GM12878 (cell line): Measurements from ENCODE around the gene GALNT6. TPM values are rescaled to one million over a fixed set of nuclear protein-coding genes. Genes with fewer than 3 reads are reported as not detected.

Experiments used
- ATAC-seq: fragments of 200-7000 bp; cut with Tn5 transposase; 3 replicates; pipeline ENCODE4 v1.9.1; 2020; ENCODE audit warnings: mild to moderate bottlenecking, moderate library complexity
- BruUV-seq: library from RNA; stranded (reverse); fragments of 400-500 nt; replicated peaks from 2 replicates; lab custom pipeline; 2021; lab: Mats Ljungman, UMichigan
- CTCF ChIA-PET: fragments of 300-600 bp; sonication (Branson Sonifier 250); formaldehyde crosslinking; extraction: SDS; loops from one replicate; lab custom pipeline; 2021; ENCODE audit warnings: inconsistent platforms; lab: Yijun Ruan, JAX
- POLR2A ChIA-PET: fragments of 350-600 bp; formaldehyde crosslinking; extraction: SDS; loops from one replicate; lab custom pipeline; 2021; ENCODE audit warnings: inconsistent platforms; lab: Charles Lee
- RAD21 ChIA-PET: fragments of 300-600 bp; sonication (Branson Sonifier 250); formaldehyde crosslinking; loops from one replicate; lab custom pipeline; 2023; ENCODE audit warnings: antibody characterized with exemption; ENCODE audit not compliant: unreplicated experiment; lab: Charles Lee
- SMC1A ChIA-PET: fragments of 300-600 bp; sonication (Branson Sonifier 250); formaldehyde crosslinking; loops from one replicate; lab custom pipeline; 2023; ENCODE audit not compliant: unreplicated experiment, uncharacterized antibody; lab: Charles Lee
- DNase-seq: peaks from one replicate; pipeline ENCODE4 v3.0.0-alpha.2; 2011; ENCODE audit warnings: low read depth, low spot score
- FAIRE-seq: peaks from 3 replicates; lab custom pipeline; 2011; peaks lifted over from hg19 to GRCh38; lab: Jason Lieb, UNC
- H2AFZ ChIP-seq: 2 replicates; pipeline ENCODE4 v1.6.0; 2011; ENCODE audit warnings: low read depth, low read length, control low read depth; ENCODE audit not compliant: control insufficient read depth
- H3K27ac ChIP-seq: 2 replicates; pipeline ENCODE4 v1.5.1; 2011; ENCODE audit warnings: control low read depth; ENCODE audit not compliant: control insufficient read depth, insufficient read depth
- H3K27me3 ChIP-seq, 2 experiments: replicated peaks in 1 of 2; 2 replicates each; pipeline versions ENCODE4 v1.6.0 to v1.6.1; 2011; ENCODE audit warnings: low read length in 1 of 2; ENCODE audit not compliant: control insufficient read depth in 2 of 2, insufficient read depth in 2 of 2
- H3K36me3 ChIP-seq, 2 experiments: 2 replicates each; pipeline ENCODE4 v1.5.1; 2011; ENCODE audit warnings: low read length in 1 of 2; ENCODE audit not compliant: control insufficient read depth in 2 of 2, insufficient read depth in 2 of 2
- H3K4me1 ChIP-seq: 2 replicates; pipeline ENCODE4 v1.6.1; 2011; ENCODE audit warnings: mild to moderate bottlenecking, low read length, moderate library complexity, mixed read lengths; ENCODE audit not compliant: control insufficient read depth, insufficient read depth
- H3K4me2 ChIP-seq: 2 replicates; pipeline ENCODE4 v1.6.0; 2011; ENCODE audit warnings: control low read depth; ENCODE audit not compliant: control insufficient read depth, insufficient read depth
- H3K4me3 ChIP-seq: fragments of 200-600 bp; sonication (generic); 2 replicates; pipeline ENCODE4 v1.5.1; 2016
- H3K79me2 ChIP-seq: 2 replicates; pipeline ENCODE4 v1.6.0; 2011; ENCODE audit warnings: low read length; ENCODE audit not compliant: control insufficient read depth, insufficient read depth
- H3K9ac ChIP-seq: 2 replicates; pipeline ENCODE4 v1.8.0; 2011; ENCODE audit warnings: low read length, control low read depth, mixed read lengths; ENCODE audit not compliant: control insufficient read depth, insufficient read depth
- H3K9me3 ChIP-seq: replicated peaks from 3 replicates; pipeline ENCODE4 v1.5.1; 2011; ENCODE audit warnings: mild to moderate bottlenecking, low read length; ENCODE audit not compliant: control insufficient read depth, insufficient read depth
- H4K20me1 ChIP-seq: 2 replicates; pipeline ENCODE4 v1.6.0; 2011; ENCODE audit not compliant: control insufficient read depth, insufficient read depth
- FOXK2 ChIP-seq: fragments of 450-650 bp; IDR thresholded peaks from 2 replicates; pipeline ENCODE4 v1.6.1; 2017; ENCODE audit warnings: mild to moderate bottlenecking, moderate library complexity
- IRF4 ChIP-seq: IDR thresholded peaks from 2 replicates; pipeline ENCODE4 v1.6.1; 2011; ENCODE audit warnings: low read depth, low read length
- MTA2 ChIP-seq: fragments of 450-650 bp; IDR thresholded peaks from 2 replicates; pipeline ENCODE4 v1.6.1; 2016; ENCODE audit warnings: low read depth, mild to moderate bottlenecking, moderate library complexity
- NFYA ChIP-seq: IDR thresholded peaks from 2 replicates; pipeline ENCODE4 v1.6.1; 2011; ENCODE audit warnings: low read depth, mild to moderate bottlenecking, low read length, improper control_type of control experiment, borderline replicate concordance
- RAD21 ChIP-seq: IDR thresholded peaks from 2 replicates; pipeline ENCODE4 v1.6.1; 2011; ENCODE audit warnings: mild to moderate bottlenecking, low read depth, low read length, moderate library complexity; ENCODE audit not compliant: insufficient read depth
- SREBF2 ChIP-seq: IDR thresholded peaks from 2 replicates; pipeline ENCODE4 v1.6.1; 2012; ENCODE audit warnings: mild to moderate bottlenecking, low read length
- SUPT20H ChIP-seq: IDR thresholded peaks from 2 replicates; pipeline ENCODE4 v1.6.1; 2011; ENCODE audit warnings: low read depth, mild to moderate bottlenecking, low read length, moderate library complexity, borderline replicate concordance; ENCODE audit not compliant: control insufficient read depth
- WRNIP1 ChIP-seq: IDR thresholded peaks from 2 replicates; pipeline ENCODE4 v1.6.1; 2011; ENCODE audit warnings: low read depth, low read length, improper control_type of control experiment, borderline replicate concordance
- ZBED1 ChIP-seq: IDR thresholded peaks from 2 replicates; pipeline ENCODE4 v1.6.1; 2016; ENCODE audit warnings: borderline replicate concordance
- ZBTB40 ChIP-seq: fragments of 450-650 bp; IDR thresholded peaks from 2 replicates; pipeline ENCODE4 v1.6.1; 2016; ENCODE audit warnings: mild to moderate bottlenecking, moderate library complexity, borderline replicate concordance
- WGBS: methylation state at CpG from one replicate; pipeline ENCODE4 v1.1.6; 2016; ENCODE audit warnings: low lambda C conversion rate; ENCODE audit not compliant: insufficient replicate concordance, insufficient coverage; ENCODE audit errors: missing lambda C conversion rate; 5-methylcytosine and 5-hydroxymethylcytosine counted together
- in situ Hi-C: fragments of 300-500 bp; cut with MboI; formaldehyde crosslinking; loops from 9 replicates; pipeline ENCODE4 v1.14.3; 2018; ENCODE audit warnings: mixed read lengths
- intact Hi-C: fragments of 100-400 bp; cut with micrococcal nuclease; formaldehyde crosslinking; loops from one replicate; pipeline ENCODE4 v1.14.2; 2022; ENCODE audit not compliant: unreplicated experiment
- polyA plus RNA-seq, 11 experiments: library from polyadenylated mRNA; depleted of rRNA in 4 of 11; unstranded in 6 of 11; stranded (reverse) in 5 of 11; fragments of >200 nt; fragmentation: Nextera tagmentation in 4 of 11; fragmentation: Illumina TruSeq in 1 of 11; extraction: Ambion mirVana in 4 of 11; extraction: Trizol in 1 of 11; gene quantifications; 1 replicate in 1 of 11; 2 replicates in 10 of 11; pipeline versions ENCODE4 v1.2.1 to v1.2.3, GENCODE V29; 2011 to 2016; ENCODE audit warnings: inconsistent platforms in 2 of 11, missing spikeins in 2 of 11, low read depth in 1 of 11
- total RNA-seq, 4 experiments: library from RNA; depleted of rRNA in 3 of 4; stranded (reverse); fragments of >200 nt in 3 of 4; fragmentation: Illumina TruSeq in 1 of 4; extraction: Trizol in 1 of 4; gene quantifications; 2 replicates each; pipeline versions ENCODE4 v1.2.1 to v1.2.3, GENCODE V29; 2013 to 2021

The GALNT6 gene
- total and polyA plus RNA-seq, 10 of the 15 experiments (the other 5 are each of a cell fraction or from before 2014, with no cell fraction given): 6.6 to 40.4 (median 23.7) TPM

GRCh38 chr12:51439330-51439729, 48.1 kb upstream of the GALNT6 start:
- Histone ChIP-seq H4K20me1 (no peaks in the 10 kb centered on the region), H3K36me3 (no peaks in the 10 kb centered on the region), H2AFZ (no peak overlapping the region), H3K9me3 (no peaks in the 10 kb centered on the region), H3K4me1 (no peaks in the 10 kb centered on the region)
- FAIRE-seq (no peak), ATAC-seq (no peak)
- SMC1A ChIA-PET: interaction anchor here (0.9 to 1.1 kb wide), 2 partner anchors 92 to 446 kb away, joined by 3 read pairs; no protein-coding TSS in a partner anchor
- TF ChIP-seq ZBED1: no peak
- TF ChIP-seq ZBTB40: no peak
- no peak for TF ChIP-seq SREBF2
- TF ChIP-seq NFYA: no peak
- TF ChIP-seq SUPT20H: no peak
- TF ChIP-seq RAD21: no peak
- TF ChIP-seq MTA2: no peak
- TF ChIP-seq FOXK2: no peak
- TF ChIP-seq IRF4: no peak
- TF ChIP-seq WRNIP1: no peak
- TF ChIP-seq, all 136 proteins: peak for 0
- H3K4me3 ChIP-seq: no peak overlapping the region
- H3K79me2 ChIP-seq: no peaks in the 10 kb centered on the region
- H3K27ac ChIP-seq: no peak overlapping the region
- ChIA-PET CTCF (interaction anchor here (1.0 kb wide), 1 partner anchor 8 kb away, joined by 3 read pairs; no protein-coding TSS in a partner anchor), RAD21 (no interaction called here), POLR2A (no interaction called here)
- intact Hi-C loops (no loop called here), in situ Hi-C loops (no loop called here)
- no TSS peak for BruUV-seq
- 95% methylated on average over 2 of the region's 2 CpGs for WGBS
- H3K27me3 ChIP-seq: no peaks in the 10 kb centered on the region
- H3K4me2 ChIP-seq: no peak overlapping the region
- DNase-seq: no peak
- H3K9ac ChIP-seq: no peak overlapping the region
